GM18526 (cell line): Measurements from ENCODE around the gene DAB2IP.

Source experiments
- POLR2A ChIP-seq: IDR thresholded peaks from 3 replicates; pipeline ENCODE4 v1.6.1; 2011; ENCODE audit not compliant: insufficient read length; ENCODE audit errors: extremely low read depth

The DAB2IP gene

GRCh38 chr9:121825031-121825691, 173.7 kb downstream of the DAB2IP start:
- TF ChIP-seq POLR2A: no peak

- TF ChIP-seq POLR2A: no peak
Measured at GRCh38 chr9:121826711-121827110, 175.3 kb downstream of the DAB2IP start.

DNA sequence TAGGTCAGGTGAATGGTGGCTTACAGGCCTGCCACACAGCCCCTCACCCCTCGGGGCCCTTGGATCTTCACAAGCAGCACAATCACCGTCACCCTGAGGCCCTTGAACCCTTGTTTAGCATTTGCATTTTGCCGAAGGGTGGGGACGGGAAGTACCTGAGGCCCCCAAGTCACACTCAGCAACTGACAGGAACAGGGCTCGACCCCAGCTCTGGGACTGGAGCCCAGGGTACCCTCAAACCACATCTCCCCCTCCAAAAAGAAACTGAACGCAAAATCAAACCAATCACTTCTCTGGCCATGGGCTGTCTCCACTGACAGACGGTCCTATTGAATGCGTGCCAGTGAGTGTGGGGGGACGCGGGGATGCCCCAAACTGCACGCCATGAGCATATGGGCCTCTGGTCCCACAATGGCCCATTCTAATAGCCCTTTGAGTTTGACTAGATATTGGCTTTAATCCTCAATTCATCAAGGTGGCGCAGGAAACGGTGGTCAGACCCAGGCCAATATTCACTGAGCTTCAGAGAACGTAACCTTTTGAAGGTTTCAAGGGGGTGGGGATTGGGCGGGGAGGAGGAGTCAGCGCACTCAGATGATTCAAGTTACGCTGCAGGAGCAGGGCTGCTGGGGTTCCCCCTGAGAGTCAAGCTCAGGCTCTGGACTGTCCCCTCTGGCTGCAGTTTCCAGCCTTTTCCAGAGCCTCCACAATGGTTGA, 176.0 kb downstream of the DAB2IP start:
- no peak for TF ChIP-seq POLR2A

GRCh38 chr9:121830441-121831140, 179.2 kb downstream of the DAB2IP start:
- TF ChIP-seq POLR2A: no peak

DNA sequence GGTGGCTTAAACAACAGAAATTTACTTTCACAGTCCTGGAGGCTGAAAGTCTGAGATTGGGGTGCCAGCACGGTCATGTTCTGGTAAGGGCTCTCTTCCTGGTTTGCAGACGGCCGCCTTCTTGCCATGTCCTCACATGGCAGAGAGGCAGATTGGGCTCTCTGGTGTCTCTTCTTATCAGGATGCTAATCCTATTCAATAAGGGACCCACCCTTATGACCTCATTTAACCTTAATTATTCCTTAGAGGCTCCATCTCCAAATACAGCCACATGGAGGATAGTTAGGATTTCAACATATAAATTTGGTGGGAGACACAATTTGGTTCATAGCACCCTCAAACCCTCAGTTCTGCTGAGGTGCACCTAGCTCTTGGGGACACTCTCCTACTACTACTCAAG, 180.4 kb downstream of the DAB2IP start:
- no peak for TF ChIP-seq POLR2A

- no peak for TF ChIP-seq POLR2A
Measured at GRCh38 chr9:121833061-121833460, 181.6 kb downstream of the DAB2IP start.
